CD4-positive, CD25-positive, alpha-beta regulatory T cell (primary cell): ENCODE data around the gene GSS. TPM values are rescaled to one million over a fixed set of nuclear protein-coding genes. Genes with fewer than 3 reads are reported as not detected.
A peak's percentile ranks its signal among the peaks of the same experiment; 100 is the strongest.
"Not testable (repeated sequence)": the region's sequence is repeated elsewhere in the genome, so short reads cannot be mapped to it uniquely, and the experiment has no call there.

ENCODE experiments used
- ATAC-seq, 2 donors: fragments of 150-1000 bp; cut with Tn5 transposase; one replicate each; pipeline ENCODE4 v1.10.0; 2021; ENCODE audit warnings: low read depth in 2 of 2, moderate number of reproducible peaks in 2 of 2, moderate library complexity in 1 of 2
- DNase-seq, 3 donors: peaks; one replicate each; pipeline versions ENCODE4 v3.0.0 to v3.0.0-alpha.2; 2012 to 2022; ENCODE audit warnings: mixed read lengths in 1 of 3
- H3K27ac ChIP-seq: one replicate; pipeline ENCODE4 v1.7.0; 2013; ENCODE audit warnings: mild to moderate bottlenecking, low read length; ENCODE audit not compliant: insufficient read depth, poor library complexity, severe bottlenecking
- H3K27me3 ChIP-seq: one replicate; pipeline ENCODE4 v1.7.0; 2013; ENCODE audit warnings: low read length; ENCODE audit not compliant: control insufficient read depth, insufficient read depth
- H3K36me3 ChIP-seq: one replicate; pipeline ENCODE4 v1.7.0; 2013; ENCODE audit warnings: mild to moderate bottlenecking, low read length, moderate library complexity; ENCODE audit not compliant: control insufficient read depth, insufficient read depth
- H3K4me1 ChIP-seq: 2 replicates; pipeline ENCODE4 v1.7.0; 2013; ENCODE audit warnings: mild to moderate bottlenecking, low read length; ENCODE audit not compliant: insufficient read depth, control insufficient read depth, poor library complexity, severe bottlenecking
- H3K4me3 ChIP-seq: one replicate; pipeline ENCODE4 v1.7.0; 2013; ENCODE audit warnings: low read depth, mild to moderate bottlenecking, low read length, moderate library complexity
- H3K9me3 ChIP-seq, 2 experiments: 1 replicate in 1 of 2; 2 replicates in 1 of 2; pipeline ENCODE4 v1.7.0; 2013; ENCODE audit warnings: low read length in 2 of 2, mild to moderate bottlenecking in 1 of 2, moderate library complexity in 1 of 2; ENCODE audit not compliant: control insufficient read depth in 2 of 2
- H3K27ac Mint-ChIP-seq, 3 donors: one replicate each; pipeline ENCODE4 v1.8.0; 2020 to 2022; ENCODE audit warnings: mild to moderate bottlenecking in 3 of 3, mixed read lengths in 3 of 3, moderate library complexity in 2 of 3
- H3K27me3 Mint-ChIP-seq: one replicate; pipeline ENCODE4 v1.8.0; 2022; ENCODE audit warnings: mild to moderate bottlenecking, mixed read lengths
- H3K36me3 Mint-ChIP-seq: one replicate; pipeline ENCODE4 v1.8.0; 2020; ENCODE audit warnings: mixed read lengths
- H3K4me1 Mint-ChIP-seq, 4 donors: one replicate each; pipeline ENCODE4 v1.8.0; 2020 to 2022; ENCODE audit warnings: mixed read lengths in 4 of 4, mild to moderate bottlenecking in 1 of 4
- H3K4me3 Mint-ChIP-seq, 4 donors: one replicate each; pipeline ENCODE4 v1.8.0; 2020 to 2022; ENCODE audit warnings: mild to moderate bottlenecking in 4 of 4, mixed read lengths in 4 of 4, moderate library complexity in 3 of 4
- H3K9me3 Mint-ChIP-seq, 7 donors: one replicate each; pipeline ENCODE4 v1.8.0; 2020 to 2022; ENCODE audit warnings: mixed read lengths in 7 of 7, mild to moderate bottlenecking in 3 of 7, moderate library complexity in 2 of 7
- polyA plus RNA-seq, 4 donors: library from polyadenylated mRNA; unstranded; fragments of 300-500 nt; fragmentation: Illumina TruSeq; gene quantifications; one replicate each; pipeline ENCODE4 v1.2.3, GENCODE V29; 2021
- total RNA-seq: library from RNA; stranded (reverse); gene quantifications from one replicate; pipeline ENCODE4 v1.2.3, GENCODE V29; 2022

Gene GSS
- total and polyA plus RNA-seq, 5 donors from 2014 or later = 26.0 to 33.0 (median 30.9) TPM

DNA sequence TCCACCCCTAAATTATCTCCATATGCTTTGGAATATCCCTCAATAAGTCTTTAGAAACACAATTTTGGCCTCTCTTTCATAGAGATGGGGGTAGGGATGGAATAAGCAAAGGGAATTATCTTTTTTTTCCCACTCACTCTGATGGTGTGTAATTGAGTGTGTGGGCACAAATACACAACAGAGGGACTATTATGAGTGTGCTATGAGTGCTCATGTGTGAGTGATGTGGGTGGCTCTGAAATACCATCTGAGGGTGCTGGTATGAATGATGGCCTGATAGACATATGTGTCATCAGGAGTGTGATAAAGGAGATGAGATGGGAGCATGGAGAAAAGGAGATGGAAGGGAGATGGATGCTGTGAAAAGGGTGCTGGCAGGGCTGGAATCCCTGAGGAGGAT is 35.6 kb downstream of the GSS start:
- DNase-seq (no peak), ATAC-seq (no peak)
- Histone ChIP-seq H3K9me3 (no peaks in the 10 kb centered on the region), H3K4me3 (no peak overlapping the region), H3K27me3 (no peaks in the 10 kb centered on the region), H3K36me3 (peaks cover 4% of the 10 kb centered on the region), H3K27ac (no peak overlapping the region), H3K4me1 (peaks cover 4% of the 10 kb centered on the region)
- Mint-ChIP-seq H3K4me3 (no peak overlapping the region), H3K36me3 (peaks cover 6% of the 10 kb centered on the region), H3K9me3 (no peaks in the 10 kb centered on the region), H3K27ac (no peak overlapping the region), H3K27me3 (no peaks in the 10 kb centered on the region), H3K4me1 (peaks cover 5 to 15% (median 8%) of the 10 kb centered on the region in 4 donors)

DNA sequence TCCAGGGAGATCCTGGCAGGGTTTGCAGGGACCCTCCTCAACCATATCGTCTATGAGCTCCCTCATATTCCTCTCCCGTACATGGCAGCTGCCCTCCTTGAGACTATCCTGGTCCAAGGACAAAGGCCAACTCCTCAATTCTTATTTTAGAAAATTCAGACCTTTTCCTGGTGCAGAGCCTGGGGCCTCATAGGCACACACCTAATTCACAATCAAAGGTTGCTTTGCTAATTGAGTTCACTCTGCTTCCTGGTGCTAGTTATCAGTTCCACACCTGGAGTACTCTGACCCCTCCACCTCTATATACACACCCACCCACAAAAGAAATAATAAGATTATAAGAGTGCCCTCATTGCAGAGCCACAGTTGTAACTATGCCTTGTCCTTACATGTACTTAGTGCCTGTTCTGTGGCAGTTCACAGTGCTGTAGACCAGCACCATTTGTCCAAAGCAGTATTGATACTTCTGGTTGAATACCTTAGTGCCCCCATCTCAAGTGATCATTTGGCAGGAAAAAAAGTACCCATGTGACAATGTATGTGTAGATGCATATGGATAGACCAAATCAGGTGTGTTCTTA is 38.7 kb downstream of the GSS start:
- Histone ChIP-seq H3K27ac (no peak overlapping the region), H3K9me3 (no peaks in the 10 kb centered on the region), H3K27me3 (no peaks in the 10 kb centered on the region), H3K4me1 (peaks cover 4% of the 10 kb centered on the region), H3K36me3 (peaks cover 4% of the 10 kb centered on the region), H3K4me3 (no peak overlapping the region)
- DNase-seq = no peak
- ATAC-seq = no peak
- H3K36me3 Mint-ChIP-seq = peaks cover 4% of the 10 kb centered on the region
- peak overlapping the region in 1 of 3 donors; percentile 39 for H3K27ac Mint-ChIP-seq
- no peaks in the 10 kb centered on the region for H3K9me3 Mint-ChIP-seq
- H3K27me3 Mint-ChIP-seq = no peaks in the 10 kb centered on the region
- peaks cover 5 to 15% (median 10%) of the 10 kb centered on the region in 4 donors for H3K4me1 Mint-ChIP-seq
- no peak overlapping the region for H3K4me3 Mint-ChIP-seq

DNA sequence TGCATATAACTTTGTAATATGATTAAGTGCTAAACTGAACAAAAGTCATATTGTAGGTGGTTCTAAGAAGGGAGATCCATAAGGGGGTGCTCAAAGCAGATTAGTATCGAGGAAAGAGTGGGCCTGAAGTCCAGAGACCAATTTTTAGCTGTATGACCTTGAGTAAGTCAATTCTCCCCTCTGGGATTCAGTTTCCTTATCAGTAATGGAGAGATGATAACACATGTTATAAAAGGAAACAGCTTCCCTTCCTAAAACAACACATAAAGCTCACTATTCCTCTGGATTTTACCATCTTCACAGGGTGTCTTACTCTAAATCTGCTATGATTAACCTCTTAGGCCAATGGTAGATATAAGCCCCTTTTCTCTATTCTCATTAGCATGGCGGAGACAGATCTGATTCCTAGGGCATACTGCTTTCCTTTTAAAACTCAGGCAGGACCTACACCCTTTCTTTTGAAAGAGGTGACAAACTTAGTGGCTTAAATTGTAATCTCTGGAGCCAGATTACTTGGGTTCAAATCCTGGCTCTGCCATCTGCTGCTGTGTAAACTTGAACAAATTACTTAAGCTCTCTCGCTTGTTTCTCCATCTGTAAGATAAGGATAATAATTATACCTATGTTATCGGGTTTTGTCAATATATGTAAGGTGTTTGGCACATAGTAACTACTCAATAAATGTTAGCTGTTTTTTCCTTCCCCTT is 39.7 kb downstream of the GSS start:
- Mint-ChIP-seq H3K9me3 (no peaks in the 10 kb centered on the region), H3K4me1 (peaks cover 5 to 15% (median 10%) of the 10 kb centered on the region in 4 donors), H3K4me3 (no peak overlapping the region), H3K27ac (no peak overlapping the region), H3K27me3 (no peaks in the 10 kb centered on the region), H3K36me3 (peaks cover 4% of the 10 kb centered on the region)
- ATAC-seq = no peak
- Histone ChIP-seq H3K4me3 (no peak overlapping the region), H3K9me3 (no peaks in the 10 kb centered on the region), H3K27me3 (no peaks in the 10 kb centered on the region), H3K4me1 (peaks cover 4% of the 10 kb centered on the region), H3K27ac (no peak overlapping the region), H3K36me3 (no peaks in the 10 kb centered on the region)
- no peak for DNase-seq

DNA sequence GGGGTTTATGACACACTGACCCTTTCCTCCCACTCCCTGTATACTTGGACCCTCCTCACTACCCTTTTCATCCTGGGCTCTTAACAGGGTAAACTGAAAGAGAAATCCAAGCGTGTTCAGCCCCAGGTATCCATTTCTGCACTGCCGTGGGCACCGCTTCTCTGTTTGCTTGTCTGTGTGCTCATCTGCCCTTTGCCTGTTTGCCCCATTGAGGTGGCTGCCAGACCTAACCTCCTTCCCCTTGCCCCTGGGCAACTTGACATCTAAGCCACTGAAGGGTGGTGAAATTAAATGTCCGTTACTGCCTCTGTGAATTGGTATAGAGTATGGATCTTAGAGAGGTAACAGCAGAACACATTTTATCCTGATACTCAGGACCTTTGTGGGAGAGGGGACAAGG is 40.5 kb downstream of the GSS start:
- Histone ChIP-seq H3K36me3 (no peaks in the 10 kb centered on the region), H3K27ac (no peak overlapping the region), H3K27me3 (no peaks in the 10 kb centered on the region), H3K4me1 (peaks cover 4% of the 10 kb centered on the region), H3K9me3 (no peaks in the 10 kb centered on the region), H3K4me3 (no peak overlapping the region)
- Mint-ChIP-seq H3K4me1 (peaks cover 5 to 15% (median 10%) of the 10 kb centered on the region in 4 donors), H3K4me3 (no peak overlapping the region), H3K27ac (no peak overlapping the region), H3K27me3 (no peaks in the 10 kb centered on the region), H3K9me3 (no peaks in the 10 kb centered on the region), H3K36me3 (peaks cover 2% of the 10 kb centered on the region)
- DNase-seq = no peak
- ATAC-seq = no peak

DNA sequence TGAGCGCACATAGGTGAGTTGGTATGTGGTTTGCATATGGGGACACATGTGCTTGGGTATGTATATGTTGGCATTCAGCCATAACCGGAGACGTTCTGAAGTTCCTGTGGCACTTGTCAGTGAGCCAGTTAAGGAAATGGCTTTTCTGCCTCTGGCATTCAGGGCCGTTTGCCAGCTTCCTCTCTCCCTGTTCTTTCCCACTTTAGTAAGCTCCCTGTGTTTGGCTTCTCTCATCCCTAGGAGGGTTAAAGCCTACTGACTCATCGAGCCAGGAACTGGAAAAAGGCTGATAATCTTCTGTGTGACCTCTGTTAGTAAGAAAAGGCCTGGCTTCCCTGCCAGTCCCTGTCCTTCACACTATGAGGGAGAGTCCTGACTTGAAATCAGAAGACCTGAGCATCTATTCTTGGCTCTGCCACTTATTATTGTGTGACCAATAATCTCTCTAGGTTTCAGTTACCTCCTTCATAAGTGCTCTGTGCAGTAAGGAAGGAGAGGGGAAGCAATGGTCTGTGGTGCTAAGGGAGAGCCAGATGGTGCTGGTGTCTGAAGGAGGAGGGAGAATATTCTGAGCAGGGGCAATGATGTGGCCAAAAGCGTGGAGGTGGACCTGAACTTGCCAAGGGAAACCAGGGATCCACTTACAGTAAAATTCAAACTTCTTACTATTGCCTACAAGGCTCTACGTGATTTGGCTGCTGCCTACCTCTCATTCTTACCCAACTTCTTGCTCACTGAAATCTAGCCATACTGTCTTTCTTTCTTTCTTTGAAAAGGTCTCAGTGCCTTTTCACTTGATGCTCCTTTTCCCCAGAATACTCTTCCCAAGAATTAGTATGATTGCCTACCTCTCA is 47.8 kb downstream of the GSS start:
- H3K9me3 Mint-ChIP-seq = no peaks in the 10 kb centered on the region
- H3K4me1 Mint-ChIP-seq = peaks cover 0 to 6% (median 5%) of the 10 kb centered on the region in 4 donors
- H3K36me3 Mint-ChIP-seq = no peaks in the 10 kb centered on the region
- H3K27ac Mint-ChIP-seq = peak overlapping the region in 1 of 3 donors; percentile 7
- Histone ChIP-seq H3K9me3 (no peaks in the 10 kb centered on the region), H3K27ac (no peak overlapping the region), H3K4me1 (no peaks in the 10 kb centered on the region), H3K4me3 (no peak overlapping the region), H3K36me3 (no peaks in the 10 kb centered on the region), H3K27me3 (no peaks in the 10 kb centered on the region)
- no peak overlapping the region for H3K4me3 Mint-ChIP-seq
- DNase-seq (no peak), ATAC-seq (no peak)
- H3K27me3 Mint-ChIP-seq = no peaks in the 10 kb centered on the region

DNA sequence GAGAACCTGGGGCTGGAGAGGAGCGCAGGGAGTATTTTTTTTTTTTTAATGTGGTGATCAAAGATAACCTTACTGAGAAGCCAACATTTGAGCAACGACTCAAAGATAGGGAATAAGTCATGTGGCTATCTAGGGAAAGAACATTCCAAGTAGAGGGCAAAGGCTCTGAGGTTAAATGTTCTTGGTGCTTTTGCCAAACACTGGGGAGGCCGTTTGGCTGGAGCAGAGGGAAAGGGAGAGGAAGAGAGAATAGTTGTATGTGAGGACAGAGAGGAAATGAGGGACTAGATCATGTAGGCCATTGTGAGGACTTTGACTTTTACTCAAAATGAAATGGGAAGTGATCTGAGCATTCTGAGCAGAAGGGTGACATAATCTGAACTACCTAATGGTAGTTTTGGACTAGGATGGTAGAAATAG is 51.4 kb downstream of the GSS start:
- H3K4me1 ChIP-seq = no peaks in the 10 kb centered on the region
- no peak overlapping the region for H3K27ac Mint-ChIP-seq
- no peak overlapping the region for H3K4me3 Mint-ChIP-seq
- ATAC-seq = no peak
- no peaks in the 10 kb centered on the region for H3K27me3 ChIP-seq
- H3K9me3 ChIP-seq = no peaks in the 10 kb centered on the region
- peaks cover 0 to 4% (median 0%) of the 10 kb centered on the region in 7 donors for H3K9me3 Mint-ChIP-seq
- no peaks in the 10 kb centered on the region for H3K36me3 Mint-ChIP-seq
- H3K4me1 Mint-ChIP-seq = peaks cover 5 to 12% (median 7%) of the 10 kb centered on the region in 4 donors
- H3K27me3 Mint-ChIP-seq = no peaks in the 10 kb centered on the region
- no peak overlapping the region for H3K4me3 ChIP-seq
- no peaks in the 10 kb centered on the region for H3K36me3 ChIP-seq
- H3K27ac ChIP-seq = no peak overlapping the region
- no peak for DNase-seq

DNA sequence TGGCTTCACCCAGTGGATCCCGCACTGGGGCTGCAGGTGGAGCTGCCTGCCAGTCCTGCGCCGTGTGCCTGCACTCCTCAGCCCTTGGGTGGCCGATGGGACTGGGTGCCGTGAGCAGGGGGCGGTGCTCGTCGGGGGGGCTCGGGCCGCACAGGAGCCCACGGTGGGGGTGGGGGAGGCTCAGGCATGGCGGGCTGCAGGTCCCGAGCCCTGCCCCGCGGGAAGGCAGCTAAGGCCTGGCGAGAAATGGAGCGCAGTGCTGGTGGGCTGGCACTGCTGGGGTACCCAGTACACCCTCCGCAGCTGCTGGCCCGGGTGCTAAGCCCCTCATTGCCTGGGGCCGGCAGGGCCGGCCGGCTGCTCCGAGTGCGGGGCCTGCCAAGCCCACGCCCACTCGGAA is 56.9 kb downstream of the GSS start:
- not testable (repeated sequence) for H3K9me3 Mint-ChIP-seq, H3K27ac ChIP-seq, H3K27me3 ChIP-seq, ATAC-seq, H3K4me1 ChIP-seq, H3K4me3 Mint-ChIP-seq, H3K36me3 ChIP-seq, H3K27me3 Mint-ChIP-seq, H3K27ac Mint-ChIP-seq, DNase-seq, H3K4me3 ChIP-seq, H3K9me3 ChIP-seq
- Mint-ChIP-seq H3K36me3 (peaks cover 12% of the 10 kb centered on the region), H3K4me1 (peaks cover 0 to 12% (median 3%) of the 10 kb centered on the region in 4 donors)
